Activated CD8-positive, alpha-beta T cell treated with anti-CD3 and anti-CD28 coated beads for 36 hours (primary cell): Measurements from ENCODE around the gene OR2Y1. TPM values are rescaled to one million over a fixed set of nuclear protein-coding genes. Genes with fewer than 3 reads are reported as not detected.
"Not testable (repeated sequence)": the region's sequence is repeated elsewhere in the genome, so short reads cannot be mapped to it uniquely, and the experiment has no call there.

Experiments used
- ATAC-seq: fragments of 200-7000 bp; cut with Tn5 transposase; one replicate; pipeline ENCODE4 v1.10.0; 2021; ENCODE audit warnings: mild to moderate bottlenecking, moderate library complexity
- CTCF ChIA-PET: fragments of 350-600 bp; sonication (Branson Sonifier 250); formaldehyde crosslinking; loops from one replicate; lab custom pipeline; 2021; ENCODE audit warnings: antibody characterized with exemption; lab: Charles Lee
- POLR2A ChIA-PET: fragments of 350-600 bp; sonication (Branson Sonifier 250); formaldehyde crosslinking; loops from one replicate; lab custom pipeline; 2021; ENCODE audit warnings: antibody characterized with exemption; lab: Charles Lee
- DNase-seq: peaks from one replicate; pipeline ENCODE4 v3.0.0-alpha.2; 2020
- H3K27ac Mint-ChIP-seq: one replicate; pipeline ENCODE4 v1.8.0; 2021; ENCODE audit warnings: mild to moderate bottlenecking, mixed read lengths
- H3K27me3 Mint-ChIP-seq: one replicate; pipeline ENCODE4 v1.8.0; 2021; ENCODE audit warnings: mixed read lengths
- H3K36me3 Mint-ChIP-seq: one replicate; pipeline ENCODE4 v1.8.0; 2021; ENCODE audit warnings: low read depth, mixed read lengths
- H3K4me1 Mint-ChIP-seq: one replicate; pipeline ENCODE4 v1.8.0; 2021; ENCODE audit warnings: low read depth, mixed read lengths
- H3K4me3 Mint-ChIP-seq: one replicate; pipeline ENCODE4 v1.8.0; 2021; ENCODE audit warnings: mild to moderate bottlenecking, moderate library complexity, mixed read lengths
- H3K9me3 Mint-ChIP-seq: one replicate; pipeline ENCODE4 v1.8.0; 2021; ENCODE audit warnings: mixed read lengths
- intact Hi-C: fragments of 100-400 bp; cut with micrococcal nuclease; formaldehyde crosslinking; loops from one replicate; pipeline ENCODE4 v1.10.0; 2022
- total RNA-seq, 2 experiments: library from RNA; stranded (reverse); gene quantifications; one replicate each; pipeline ENCODE4 v1.2.3, GENCODE V29; 2021
- TF ChIP-seq, protein P1 (sequence below): fragments of 200-600 bp; IDR thresholded peaks from one replicate; pipeline ENCODE4 v1.8.0; 2022; ENCODE audit warnings: antibody characterized with exemption, mild to moderate bottlenecking

The OR2Y1 gene
- total RNA-seq, 2 experiments from 2014 or later, result not detected

DNA sequence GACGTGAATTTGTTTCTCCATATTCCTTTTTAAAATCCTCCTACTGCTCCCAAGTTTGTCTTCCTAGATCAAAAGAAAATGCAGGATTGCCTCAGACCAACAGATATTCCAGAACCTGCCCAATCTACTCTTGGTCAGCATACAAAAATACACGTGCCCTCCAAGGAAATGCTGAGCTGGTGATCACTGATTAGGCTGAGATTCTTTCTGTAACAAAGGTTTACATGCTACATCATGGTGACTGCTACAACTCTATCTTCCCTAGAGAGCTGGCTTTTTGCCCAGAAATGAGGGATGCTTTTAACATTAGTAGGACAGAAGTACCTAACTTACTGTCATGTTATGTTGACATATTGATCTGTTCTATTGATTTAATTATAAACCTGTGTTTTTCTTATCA, 35.5 kb downstream of the OR2Y1 start:
- intact Hi-C loops, result no loop called here
- DNase-seq (no peak), ATAC-seq (no peak)
- H3K4me1 Mint-ChIP-seq, result peaks cover 7% of the 10 kb centered on the region
- ChIA-PET POLR2A (no interaction called here), CTCF (no interaction called here)
- no peak overlapping the region for H3K4me3 Mint-ChIP-seq
- H3K27ac Mint-ChIP-seq, result no peak overlapping the region
- TF ChIP-seq, protein P1, sequence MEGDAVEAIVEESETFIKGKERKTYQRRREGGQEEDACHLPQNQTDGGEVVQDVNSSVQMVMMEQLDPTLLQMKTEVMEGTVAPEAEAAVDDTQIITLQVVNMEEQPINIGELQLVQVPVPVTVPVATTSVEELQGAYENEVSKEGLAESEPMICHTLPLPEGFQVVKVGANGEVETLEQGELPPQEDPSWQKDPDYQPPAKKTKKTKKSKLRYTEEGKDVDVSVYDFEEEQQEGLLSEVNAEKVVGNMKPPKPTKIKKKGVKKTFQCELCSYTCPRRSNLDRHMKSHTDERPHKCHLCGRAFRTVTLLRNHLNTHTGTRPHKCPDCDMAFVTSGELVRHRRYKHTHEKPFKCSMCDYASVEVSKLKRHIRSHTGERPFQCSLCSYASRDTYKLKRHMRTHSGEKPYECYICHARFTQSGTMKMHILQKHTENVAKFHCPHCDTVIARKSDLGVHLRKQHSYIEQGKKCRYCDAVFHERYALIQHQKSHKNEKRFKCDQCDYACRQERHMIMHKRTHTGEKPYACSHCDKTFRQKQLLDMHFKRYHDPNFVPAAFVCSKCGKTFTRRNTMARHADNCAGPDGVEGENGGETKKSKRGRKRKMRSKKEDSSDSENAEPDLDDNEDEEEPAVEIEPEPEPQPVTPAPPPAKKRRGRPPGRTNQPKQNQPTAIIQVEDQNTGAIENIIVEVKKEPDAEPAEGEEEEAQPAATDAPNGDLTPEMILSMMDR, result no peak
- H3K27me3 Mint-ChIP-seq, result no peaks in the 10 kb centered on the region
- H3K36me3 Mint-ChIP-seq, result no peaks in the 10 kb centered on the region
- H3K9me3 Mint-ChIP-seq, result peaks cover 5% of the 10 kb centered on the region

DNA sequence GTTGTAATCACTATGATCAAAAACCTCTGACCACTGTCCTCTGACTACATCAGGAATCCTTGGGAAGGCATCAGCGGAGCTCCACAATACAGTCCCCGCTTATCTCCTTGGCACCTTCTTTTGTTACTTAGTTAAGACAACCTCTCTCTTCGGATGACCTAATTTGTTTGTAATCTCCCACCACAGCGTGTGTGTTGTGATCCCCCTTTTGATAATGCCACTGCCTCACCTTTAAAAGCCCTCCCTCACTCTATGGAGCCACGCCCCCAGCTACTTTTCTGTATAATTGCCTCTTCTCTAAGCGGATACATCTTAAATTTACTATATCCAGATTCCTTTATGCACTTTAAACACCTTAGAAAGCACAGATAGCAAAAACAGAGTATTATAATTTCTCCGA, 35.9 kb downstream of the OR2Y1 start:
- no peaks in the 10 kb centered on the region for H3K36me3 Mint-ChIP-seq
- POLR2A ChIA-PET, result no interaction called here
- no peak for ATAC-seq

DNA sequence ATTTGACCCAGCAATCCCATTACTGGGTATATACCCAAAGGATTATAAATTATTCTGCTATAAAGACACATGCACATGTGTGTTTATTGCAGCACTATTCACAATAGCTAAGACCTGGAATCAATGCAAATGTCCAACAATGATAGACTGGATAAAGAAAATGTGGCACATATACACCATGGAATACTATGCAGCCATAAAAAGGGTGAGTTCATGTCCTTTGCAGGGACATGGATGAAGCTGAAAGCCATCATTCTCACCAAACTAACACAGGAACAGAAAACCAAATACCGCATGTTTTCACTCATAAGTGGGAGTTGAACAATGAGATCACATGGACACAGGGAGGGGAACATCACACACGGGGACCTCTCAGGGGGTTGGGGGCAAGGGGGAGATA, 36.5 kb downstream of the OR2Y1 start:
- H3K9me3 Mint-ChIP-seq, H3K36me3 Mint-ChIP-seq, H3K27ac Mint-ChIP-seq, DNase-seq, H3K27me3 Mint-ChIP-seq, H3K4me3 Mint-ChIP-seq, CTCF ChIA-PET, intact Hi-C loops, ATAC-seq, POLR2A ChIA-PET: not testable (repeated sequence)
- H3K4me1 Mint-ChIP-seq, result peaks cover 14% of the 10 kb centered on the region

More for the DNA sequence above, 35.9 kb downstream of the OR2Y1 start:
- TF ChIP-seq, protein P1, result no peak
- CTCF ChIA-PET, result no interaction called here
- peaks cover 12% of the 10 kb centered on the region for H3K4me1 Mint-ChIP-seq
- no peak overlapping the region for H3K27ac Mint-ChIP-seq
- no peak overlapping the region for H3K4me3 Mint-ChIP-seq
- peaks cover 5% of the 10 kb centered on the region for H3K9me3 Mint-ChIP-seq
- H3K27me3 Mint-ChIP-seq, result no peaks in the 10 kb centered on the region
- intact Hi-C loops, result no loop called here
- no peak for DNase-seq

DNA sequence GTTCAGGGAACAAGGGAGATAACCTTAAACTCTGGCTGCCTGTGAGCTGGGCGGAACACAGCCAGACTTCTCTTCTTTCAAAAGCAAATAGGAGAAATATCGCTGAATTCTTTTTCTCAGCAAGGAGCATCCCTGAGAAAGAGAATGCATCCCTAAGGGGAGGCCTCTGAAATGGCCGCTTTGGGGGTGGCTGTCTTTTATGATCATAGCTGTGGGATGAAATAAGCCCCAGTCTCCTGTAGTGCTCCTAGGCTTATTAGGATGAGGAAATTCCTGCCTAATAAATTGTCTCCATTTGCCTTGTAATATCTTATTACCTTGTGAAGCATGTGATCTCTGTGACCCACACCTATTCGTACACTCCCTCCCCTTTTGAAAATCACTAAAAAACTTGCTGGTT, 39.4 kb downstream of the OR2Y1 start:
- H3K27me3 Mint-ChIP-seq, H3K4me3 Mint-ChIP-seq, DNase-seq, intact Hi-C loops, H3K27ac Mint-ChIP-seq, H3K36me3 Mint-ChIP-seq, ATAC-seq, H3K9me3 Mint-ChIP-seq, POLR2A ChIA-PET: not testable (repeated sequence)
- H3K4me1 Mint-ChIP-seq, result peaks cover 15% of the 10 kb centered on the region
- CTCF ChIA-PET, result interaction anchor here (1.4 to 2.0 kb wide), 2 partner anchors 9 to 18 kb away, joined by 4 to 8 read pairs; no protein-coding TSS in a partner anchor

DNA sequence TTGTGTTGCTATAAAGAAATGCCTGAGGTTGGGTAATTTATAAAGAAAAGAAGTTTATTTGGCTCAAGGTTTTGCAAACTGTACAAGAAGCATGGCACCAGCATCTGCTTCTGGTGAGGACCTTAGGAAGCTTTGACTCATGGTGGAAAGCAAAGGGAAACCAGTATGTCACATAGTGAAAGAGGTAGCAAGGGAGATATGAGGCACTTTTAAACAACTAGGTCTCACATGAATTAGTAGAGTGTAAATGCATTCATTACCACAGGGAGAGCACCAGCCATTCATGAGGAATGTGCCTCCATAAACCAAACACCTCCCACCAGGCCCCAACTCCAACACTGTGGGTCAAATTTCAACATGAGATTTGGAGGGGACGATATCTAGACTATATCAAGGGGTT, 40.8 kb downstream of the OR2Y1 start:
- peak; percentile 76 for ATAC-seq
- intact Hi-C loops, result no loop called here
- ChIA-PET POLR2A (interaction anchor here (0.7 kb wide), 1 partner anchor 149 kb away, joined by 3 read pairs; no protein-coding TSS in a partner anchor), CTCF (no interaction called here)
- H3K4me1 Mint-ChIP-seq, result peaks cover 15% of the 10 kb centered on the region
- no peaks in the 10 kb centered on the region for H3K36me3 Mint-ChIP-seq
- H3K4me3 Mint-ChIP-seq, result no peak overlapping the region
- H3K9me3 Mint-ChIP-seq, result peaks cover 5% of the 10 kb centered on the region
- H3K27ac Mint-ChIP-seq, result no peak overlapping the region
- TF ChIP-seq, protein P1, result no peak
- peak; percentile 14 for DNase-seq
- no peaks in the 10 kb centered on the region for H3K27me3 Mint-ChIP-seq

- CTCF ChIA-PET, result interaction anchor here (0.8 to 2.4 kb wide), 2 partner anchors 23 to 26 kb away, joined by 3 to 11 read pairs; no protein-coding TSS in a partner anchor
- Mint-ChIP-seq H3K27me3 (no peaks in the 10 kb centered on the region), H3K27ac (no peak overlapping the region), H3K4me3 (no peak overlapping the region), H3K4me1 (peaks cover 34% of the 10 kb centered on the region), H3K9me3 (peaks cover 3% of the 10 kb centered on the region), H3K36me3 (no peaks in the 10 kb centered on the region)
- intact Hi-C loops, result no loop called here
- DNase-seq (no peak), ATAC-seq (no peak)
- POLR2A ChIA-PET, result no interaction called here
- TF ChIP-seq, protein P1, result no peak
These were observed 43.7 kb downstream of the OR2Y1 start for GRCh38 chr5:180696116-180696515.
